SK-N-SH treated with all-trans-retinoic acid at 6 μM for 48 hours (cell line): ENCODE data around the gene AMY2B.
"Not testable (repeated sequence)": the region's sequence is repeated elsewhere in the genome, so short reads cannot be mapped to it uniquely, and the experiment has no call there.

ENCODE experiments used
- ATAC-seq: fragments of 200-7000 bp; cut with Tn5 transposase; 3 replicates; pipeline ENCODE4 v1.9.1; 2020; ENCODE audit warnings: mild to moderate bottlenecking, moderate library complexity
- ARNTL ChIP-seq: fragments of 450-650 bp; formaldehyde crosslinking; IDR thresholded peaks from 2 replicates; pipeline ENCODE4 v1.5.0; 2020; ENCODE audit warnings: low read depth, mild to moderate bottlenecking, moderate library complexity, borderline replicate concordance
- BACH2 ChIP-seq: fragments of 250-450 bp; sonication (Bioruptor Pico); IDR thresholded peaks from 2 replicates; pipeline ENCODE4 v1.9.0; 2021; ENCODE audit warnings: mild to moderate bottlenecking, borderline replicate concordance
- CSDC2 ChIP-seq: fragments of 250-450 bp; sonication (Bioruptor Pico); IDR thresholded peaks from 2 replicates; pipeline ENCODE4 v1.5.0; 2020; ENCODE audit warnings: mild to moderate bottlenecking, moderate library complexity
- ESRRG ChIP-seq: fragments of 250-450 bp; sonication (Bioruptor Pico); IDR thresholded peaks from 2 replicates; pipeline ENCODE4 v1.6.1; 2021; ENCODE audit warnings: mild to moderate bottlenecking
- GLIS3 ChIP-seq: fragments of 250-450 bp; sonication (Bioruptor Pico); IDR thresholded peaks from 2 replicates; pipeline ENCODE4 v1.5.0; 2020; ENCODE audit warnings: mild to moderate bottlenecking, moderate library complexity
- ISL1 ChIP-seq: fragments of 250-450 bp; sonication (Bioruptor Pico); IDR thresholded peaks from 2 replicates; pipeline ENCODE4 v2.1.2; 2022; ENCODE audit warnings: mild to moderate bottlenecking, moderate library complexity
- OSR1 ChIP-seq: fragments of 250-450 bp; sonication (Bioruptor Pico); IDR thresholded peaks from 2 replicates; pipeline ENCODE4 v1.8.0; 2022; ENCODE audit warnings: moderate library complexity, mild to moderate bottlenecking, inconsistent platforms
- PATZ1 ChIP-seq: fragments of 250-450 bp; sonication (Bioruptor Pico); IDR thresholded peaks from 2 replicates; pipeline ENCODE4 v1.8.0; 2020; ENCODE audit warnings: mild to moderate bottlenecking, moderate library complexity, borderline replicate concordance
- POU6F1 ChIP-seq: fragments of 250-450 bp; sonication (Bioruptor Pico); IDR thresholded peaks from 2 replicates; pipeline ENCODE4 v1.8.0; 2021; ENCODE audit warnings: low read depth, mild to moderate bottlenecking, moderate library complexity, borderline replicate concordance
- PPARA ChIP-seq: fragments of 250-450 bp; sonication (Bioruptor Pico); IDR thresholded peaks from 2 replicates; pipeline ENCODE4 v1.5.0; 2020; ENCODE audit warnings: mild to moderate bottlenecking, borderline replicate concordance
- RARB ChIP-seq: fragments of 250-450 bp; sonication (Bioruptor Pico); IDR thresholded peaks from 2 replicates; pipeline ENCODE4 v1.8.0; 2021; ENCODE audit warnings: mild to moderate bottlenecking, moderate library complexity
- SNAI2 ChIP-seq: fragments of 250-450 bp; sonication (Bioruptor Pico); IDR thresholded peaks from 2 replicates; pipeline ENCODE4 v1.5.0; 2020; ENCODE audit warnings: mild to moderate bottlenecking, moderate library complexity
- TCF4 ChIP-seq: fragments of 250-450 bp; sonication (Bioruptor Pico); IDR thresholded peaks from 2 replicates; pipeline ENCODE4 v1.8.0; 2021; ENCODE audit warnings: mild to moderate bottlenecking, moderate library complexity, borderline replicate concordance
- TOX ChIP-seq: fragments of 250-450 bp; sonication (Bioruptor Pico); IDR thresholded peaks from 2 replicates; pipeline ENCODE4 v1.8.0; 2021; ENCODE audit warnings: mild to moderate bottlenecking, moderate library complexity, borderline replicate concordance
- ZC3H10 ChIP-seq: fragments of 250-450 bp; sonication (Bioruptor Pico); IDR thresholded peaks from 2 replicates; pipeline ENCODE4 v1.5.1; 2021; ENCODE audit warnings: mild to moderate bottlenecking, moderate library complexity
- ZFP30 ChIP-seq: fragments of 450-650 bp; formaldehyde crosslinking; IDR thresholded peaks from 2 replicates; pipeline ENCODE4 v1.5.0; 2022; ENCODE audit warnings: mild to moderate bottlenecking, moderate library complexity
- ZNF8 ChIP-seq: fragments of 450-650 bp; formaldehyde crosslinking; IDR thresholded peaks from 2 replicates; pipeline ENCODE4 v1.5.0; 2020; ENCODE audit warnings: mild to moderate bottlenecking, moderate library complexity
- TF ChIP-seq, protein P1 (sequence below): fragments of 250-450 bp; sonication (Bioruptor Pico); IDR thresholded peaks from 2 replicates; pipeline ENCODE4 v1.5.0; 2020; ENCODE audit warnings: mild to moderate bottlenecking, moderate library complexity

AMY2B gene

GRCh38 chr1:103582464-103582863 is 11.1 kb downstream of the AMY2B start:
- TF ChIP-seq, protein P1, sequence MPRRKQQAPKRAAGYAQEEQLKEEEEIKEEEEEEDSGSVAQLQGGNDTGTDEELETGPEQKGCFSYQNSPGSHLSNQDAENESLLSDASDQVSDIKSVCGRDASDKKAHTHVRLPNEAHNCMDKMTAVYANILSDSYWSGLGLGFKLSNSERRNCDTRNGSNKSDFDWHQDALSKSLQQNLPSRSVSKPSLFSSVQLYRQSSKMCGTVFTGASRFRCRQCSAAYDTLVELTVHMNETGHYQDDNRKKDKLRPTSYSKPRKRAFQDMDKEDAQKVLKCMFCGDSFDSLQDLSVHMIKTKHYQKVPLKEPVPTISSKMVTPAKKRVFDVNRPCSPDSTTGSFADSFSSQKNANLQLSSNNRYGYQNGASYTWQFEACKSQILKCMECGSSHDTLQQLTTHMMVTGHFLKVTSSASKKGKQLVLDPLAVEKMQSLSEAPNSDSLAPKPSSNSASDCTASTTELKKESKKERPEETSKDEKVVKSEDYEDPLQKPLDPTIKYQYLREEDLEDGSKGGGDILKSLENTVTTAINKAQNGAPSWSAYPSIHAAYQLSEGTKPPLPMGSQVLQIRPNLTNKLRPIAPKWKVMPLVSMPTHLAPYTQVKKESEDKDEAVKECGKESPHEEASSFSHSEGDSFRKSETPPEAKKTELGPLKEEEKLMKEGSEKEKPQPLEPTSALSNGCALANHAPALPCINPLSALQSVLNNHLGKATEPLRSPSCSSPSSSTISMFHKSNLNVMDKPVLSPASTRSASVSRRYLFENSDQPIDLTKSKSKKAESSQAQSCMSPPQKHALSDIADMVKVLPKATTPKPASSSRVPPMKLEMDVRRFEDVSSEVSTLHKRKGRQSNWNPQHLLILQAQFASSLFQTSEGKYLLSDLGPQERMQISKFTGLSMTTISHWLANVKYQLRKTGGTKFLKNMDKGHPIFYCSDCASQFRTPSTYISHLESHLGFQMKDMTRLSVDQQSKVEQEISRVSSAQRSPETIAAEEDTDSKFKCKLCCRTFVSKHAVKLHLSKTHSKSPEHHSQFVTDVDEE (CRISPR knock-in tag): no peak
- TF ChIP-seq SNAI2 (CRISPR knock-in tag) (no peak), PPARA (CRISPR knock-in tag) (no peak), GLIS3 (CRISPR knock-in tag) (no peak), ESRRG (no peak), TCF4 (CRISPR knock-in tag) (no peak), CSDC2 (CRISPR knock-in tag) (no peak), PATZ1 (CRISPR knock-in tag) (no peak)
- ATAC-seq: no peak

- TF ChIP-seq POU6F1 (no peak), ZNF8 (no peak), ARNTL (no peak), CSDC2 (CRISPR knock-in tag) (no peak), ZFP30 (CRISPR knock-in tag) (no peak), GLIS3 (CRISPR knock-in tag) (no peak), SNAI2 (CRISPR knock-in tag) (no peak), OSR1 (CRISPR knock-in tag) (no peak), ZC3H10 (CRISPR knock-in tag) (no peak)
- TF ChIP-seq, protein P1 (CRISPR knock-in tag): no peak
- no peak for ATAC-seq
Observed at GRCh38 chr1:103583887-103584286, 12.5 kb downstream of the AMY2B start.

- ATAC-seq: no peak
- TF ChIP-seq ZFP30 (CRISPR knock-in tag) (no peak), SNAI2 (CRISPR knock-in tag) (no peak), RARB (CRISPR knock-in tag) (no peak), POU6F1 (no peak), BACH2 (CRISPR knock-in tag) (no peak), GLIS3 (CRISPR knock-in tag) (no peak), ISL1 (CRISPR knock-in tag) (no peak), TOX (no peak), ESRRG (no peak), ARNTL (no peak), PPARA (CRISPR knock-in tag) (no peak), PATZ1 (CRISPR knock-in tag) (no peak), CSDC2 (CRISPR knock-in tag) (no peak), ZC3H10 (CRISPR knock-in tag) (no peak)
Observed at GRCh38 chr1:103584537-103584936, 13.1 kb downstream of the AMY2B start.

GRCh38 chr1:103602740-103603139 is 31.4 kb downstream of the AMY2B start:
- not testable (repeated sequence) for ATAC-seq
